ENCODE measurements around the gene WDPCP. TPM values are rescaled to one million over a fixed set of nuclear protein-coding genes. Genes with fewer than 3 reads are reported as not detected.
A peak's percentile ranks its signal among the peaks of the same experiment; 100 is the strongest.

Gene WDPCP
- total and polyA plus RNA-seq, 10 of the 15 experiments (the other 5 are each of a cell fraction or from before 2014, with no cell fraction given) = 2.1 to 7.9 (median 4.6) TPM

GRCh38 chr2:63081404-63081803 lies 506.9 kb downstream of the WDPCP start:
- Histone ChIP-seq H3K9me3 (replicated peaks; ENCODE audit: control insufficient read depth, insufficient read depth, low read length) (no peaks in the 10 kb centered on the region), H2AFZ (ENCODE audit: control insufficient read depth, low read depth, low read length) (no peak overlapping the region), H3K4me3 (no peak overlapping the region), H3K4me2 (ENCODE audit: control insufficient read depth, insufficient read depth) (no peak overlapping the region), H3K79me2 (ENCODE audit: control insufficient read depth, insufficient read depth, low read length) (no peaks in the 10 kb centered on the region), H3K9ac (ENCODE audit: control insufficient read depth, insufficient read depth, low read length) (no peak overlapping the region), H3K27ac (ENCODE audit: control insufficient read depth, insufficient read depth) (no peak overlapping the region), H3K4me1 (ENCODE audit: control insufficient read depth, insufficient read depth, low read length) (no peaks in the 10 kb centered on the region), H3K27me3 (replicated peaks in 1 of 2; ENCODE audit: control insufficient read depth in 2 of 2, insufficient read depth in 2 of 2, low read length in 1 of 2) (no peaks in the 10 kb centered on the region), H3K36me3 (ENCODE audit: control insufficient read depth in 2 of 2, insufficient read depth in 2 of 2, low read length in 1 of 2) (no peaks in the 10 kb centered on the region), H4K20me1 (ENCODE audit: control insufficient read depth, insufficient read depth) (no peaks in the 10 kb centered on the region)
- SMC1A ChIA-PET (ENCODE audit: uncharacterized antibody, unreplicated experiment) = interaction anchor here (1.0 kb wide), 1 partner anchor 293 kb away, joined by 3 read pairs; no protein-coding TSS in a partner anchor
- in situ Hi-C loops (cut with MboI) = no loop called here
- TF ChIP-seq MTA2 (IDR thresholded peaks at IDR 0.05; ENCODE audit: low read depth) (peak; percentile 39), RAD21 (IDR thresholded peaks at IDR 0.05; ENCODE audit: insufficient read depth, low read depth, low read length) (no peak), MLLT1 (IDR thresholded peaks at IDR 0.05) (0 out of 2 replicates have a peak, but pooled peaks have one; percentile 24)
- RAD21 ChIA-PET (ENCODE audit: unreplicated experiment) = no interaction called here
- BruUV-seq (replicated peaks) = no TSS peak
- FAIRE-seq = no peak
- DNase-seq (ENCODE audit: low read depth, low spot score) = no peak
- intact Hi-C loops (cut with micrococcal nuclease; ENCODE audit: unreplicated experiment) = no loop called here
- peak; percentile 69 for ATAC-seq
- 44% methylated on average over 4 of the region's 4 CpGs for WGBS (ENCODE audit: insufficient coverage, insufficient replicate concordance, low lambda C conversion rate, missing lambda C conversion rate)
- CTCF ChIA-PET = no interaction called here
- POLR2A ChIA-PET = no interaction called here

- Histone ChIP-seq H3K9me3 (replicated peaks; ENCODE audit: control insufficient read depth, insufficient read depth, low read length) (no peaks in the 10 kb centered on the region), H3K9ac (ENCODE audit: control insufficient read depth, insufficient read depth, low read length) (no peak overlapping the region), H3K4me1 (ENCODE audit: control insufficient read depth, insufficient read depth, low read length) (no peaks in the 10 kb centered on the region), H3K4me3 (no peak overlapping the region), H3K79me2 (ENCODE audit: control insufficient read depth, insufficient read depth, low read length) (no peaks in the 10 kb centered on the region), H3K27ac (ENCODE audit: control insufficient read depth, insufficient read depth) (no peak overlapping the region), H3K27me3 (replicated peaks in 1 of 2; ENCODE audit: control insufficient read depth in 2 of 2, insufficient read depth in 2 of 2, low read length in 1 of 2) (no peaks in the 10 kb centered on the region), H3K36me3 (ENCODE audit: control insufficient read depth in 2 of 2, insufficient read depth in 2 of 2, low read length in 1 of 2) (no peaks in the 10 kb centered on the region), H3K4me2 (ENCODE audit: control insufficient read depth, insufficient read depth) (no peak overlapping the region), H2AFZ (ENCODE audit: control insufficient read depth, low read depth, low read length) (no peak overlapping the region), H4K20me1 (ENCODE audit: control insufficient read depth, insufficient read depth) (no peaks in the 10 kb centered on the region)
- ATAC-seq (peak; percentile 88), FAIRE-seq (no peak), DNase-seq (ENCODE audit: low read depth, low spot score) (no peak)
- POLR2A ChIA-PET = interaction anchor here (0.6 kb wide), 2 partner anchors 35 to 978 kb away, joined by 3 read pairs; no protein-coding TSS in a partner anchor
- intact Hi-C loops (cut with micrococcal nuclease; ENCODE audit: unreplicated experiment) = loop anchor here (2.0 kb wide), 1 partner anchor 410 kb away; no protein-coding TSS in a partner anchor
- 29% methylated on average over 4 of the region's 4 CpGs for WGBS (ENCODE audit: insufficient coverage, insufficient replicate concordance, low lambda C conversion rate, missing lambda C conversion rate)
- CTCF ChIA-PET = interaction anchor here (0.6 to 2.5 kb wide), 9 partner anchors 14 to 465 kb away, joined by 3 to 29 read pairs (median 4); no protein-coding TSS in a partner anchor
- BruUV-seq (replicated peaks) = no TSS peak
- in situ Hi-C loops (cut with MboI) = no loop called here
- RAD21 ChIA-PET (ENCODE audit: unreplicated experiment) = interaction anchor here (0.8 to 2.4 kb wide), 3 partner anchors 109 to 409 kb away, joined by 3 to 15 read pairs (median 4); no protein-coding TSS in a partner anchor
- SMC1A ChIA-PET (ENCODE audit: uncharacterized antibody, unreplicated experiment) = interaction anchor here (0.7 to 3.4 kb wide), 7 partner anchors 9 to 622 kb away, joined by 3 to 18 read pairs (median 3); no protein-coding TSS in a partner anchor
- TF ChIP-seq E2F8 (IDR thresholded peaks at IDR 0.05; ENCODE audit: low read depth, partially characterized antibody) (no peak), CTCF (IDR thresholded peaks at IDR 0.05 in 2 of 3, conservative IDR thresholded peaks at IDR 0.05 in 1 of 3; ENCODE audit: control insufficient read depth in 2 of 3, extremely low read depth in 1 of 3, insufficient read depth in 1 of 3, low read depth in 3 of 3, low read length in 3 of 3) (peak; percentile 40 to 71 (median 54)), RAD21 (IDR thresholded peaks at IDR 0.05; ENCODE audit: insufficient read depth, low read depth, low read length) (peak; percentile 61), SMC3 (IDR thresholded peaks at IDR 0.05; ENCODE audit: borderline replicate concordance, low read length) (peak; percentile 44; the same call in 1 of the 2 replicates), NFYB (IDR thresholded peaks at IDR 0.05; ENCODE audit: insufficient read depth, low read depth, low read length) (peak; percentile 38; the same call in 1 of the 2 replicates)
Observed at GRCh38 chr2:63078852-63079606, 509.2 kb downstream of the WDPCP start.
